ENCODE results near the gene NID2.

GRCh38 chr14:52110441-52111086, 41.7 kb upstream of the NID2 start:
- TF ChIP-seq POLR2AphosphoS5 (IDR thresholded peaks at IDR 0.05; ENCODE audit: low read depth, low read length): no peak
- TF ChIP-seq POLR2A (IDR thresholded peaks at IDR 0.05; ENCODE audit: low read depth, low read length): no peak

All from GM12892 (cell line).